HAP-1 (cell line): ENCODE measurements around the gene LIMCH1.

ENCODE experiments used
- DNase-seq, 2 experiments: peaks; one replicate each; pipeline ENCODE4 v3.0.0-alpha.2; 2016 to 2020; ENCODE audit warnings: low spot score in 2 of 2
- H3K27me3 ChIP-seq: fragments of 250-450 bp; sonication (Bioruptor Pico); 2 replicates; pipeline ENCODE4 v1.5.1; 2020; ENCODE audit warnings: low read depth, mild to moderate bottlenecking, moderate library complexity
- H3K36me3 ChIP-seq: fragments of 250-450 bp; sonication (Bioruptor Pico); replicated peaks from 2 replicates; pipeline ENCODE4 v1.5.1; 2020; ENCODE audit warnings: mild to moderate bottlenecking
- H3K4me1 ChIP-seq: fragments of 250-450 bp; sonication (Bioruptor Pico); 2 replicates; pipeline ENCODE4 v1.5.1; 2020; ENCODE audit warnings: mild to moderate bottlenecking
- H3K4me3 ChIP-seq: fragments of 250-450 bp; sonication (Bioruptor Pico); 2 replicates; pipeline ENCODE4 v1.5.1; 2020; ENCODE audit warnings: mild to moderate bottlenecking, moderate library complexity
- H3K9me3 ChIP-seq: fragments of 250-450 bp; sonication (Bioruptor Pico); 2 replicates; pipeline ENCODE4 v1.5.1; 2020; ENCODE audit warnings: mild to moderate bottlenecking, moderate library complexity
- in situ Hi-C: fragments of 300-500 bp; cut with MboI; formaldehyde crosslinking; loops from 3 replicates; pipeline ENCODE4 v1.14.3; 2020; ENCODE audit warnings: low sequenced_read_pairs, inconsistent platforms, mixed read lengths

LIMCH1 gene

GRCh38 chr4:41537292-41537890, 566 bp upstream of the LIMCH1 start:
- no peak overlapping the region for H3K4me3 ChIP-seq

GRCh38 chr4:41538887-41539498, 1.0 kb downstream of the LIMCH1 start:
- in situ Hi-C loops = no loop called here
- no peaks in the 10 kb centered on the region for H3K27me3 ChIP-seq
- no peaks in the 10 kb centered on the region for H3K36me3 ChIP-seq
- no peaks in the 10 kb centered on the region for H3K4me1 ChIP-seq
- peak in 1 of 2 experiments; percentile 15 for DNase-seq
- H3K4me3 ChIP-seq = no peak overlapping the region
- no peaks in the 10 kb centered on the region for H3K9me3 ChIP-seq

More at GRCh38 chr4:41537292-41537890, 566 bp upstream of the LIMCH1 start:
- H3K36me3 ChIP-seq = no peaks in the 10 kb centered on the region
- DNase-seq = no peak
- H3K9me3 ChIP-seq = no peaks in the 10 kb centered on the region
- no peaks in the 10 kb centered on the region for H3K27me3 ChIP-seq
- H3K4me1 ChIP-seq = no peaks in the 10 kb centered on the region
- in situ Hi-C loops = no loop called here

- no peaks in the 10 kb centered on the region for H3K4me1 ChIP-seq
- no peaks in the 10 kb centered on the region for H3K9me3 ChIP-seq
- in situ Hi-C loops = no loop called here
- H3K36me3 ChIP-seq = no peaks in the 10 kb centered on the region
- no peaks in the 10 kb centered on the region for H3K27me3 ChIP-seq
- H3K4me3 ChIP-seq = no peak overlapping the region
- DNase-seq = no peak
Measured at GRCh38 chr4:41539711-41540110, 1.8 kb downstream of the LIMCH1 start.

GRCh38 chr4:41540687-41541086, 2.7 kb downstream of the LIMCH1 start:
- Histone ChIP-seq H3K27me3 (no peaks in the 10 kb centered on the region), H3K4me3 (no peak overlapping the region), H3K9me3 (no peaks in the 10 kb centered on the region), H3K4me1 (no peaks in the 10 kb centered on the region), H3K36me3 (no peaks in the 10 kb centered on the region)
- no peak for DNase-seq
- in situ Hi-C loops = no loop called here

GRCh38 chr4:41541687-41542094, 3.7 kb downstream of the LIMCH1 start:
- no peaks in the 10 kb centered on the region for H3K27me3 ChIP-seq
- no peaks in the 10 kb centered on the region for H3K9me3 ChIP-seq
- in situ Hi-C loops = no loop called here
- no peaks in the 10 kb centered on the region for H3K36me3 ChIP-seq
- no peaks in the 10 kb centered on the region for H3K4me1 ChIP-seq
- no peak for DNase-seq
- H3K4me3 ChIP-seq = no peak overlapping the region

GRCh38 chr4:41542526-41543275, 4.7 kb downstream of the LIMCH1 start:
- H3K4me1 ChIP-seq = no peaks in the 10 kb centered on the region
- H3K4me3 ChIP-seq = no peak overlapping the region
- H3K9me3 ChIP-seq = no peaks in the 10 kb centered on the region
- DNase-seq = no peak
- no peaks in the 10 kb centered on the region for H3K27me3 ChIP-seq
- no peaks in the 10 kb centered on the region for H3K36me3 ChIP-seq
- in situ Hi-C loops = no loop called here

DNA sequence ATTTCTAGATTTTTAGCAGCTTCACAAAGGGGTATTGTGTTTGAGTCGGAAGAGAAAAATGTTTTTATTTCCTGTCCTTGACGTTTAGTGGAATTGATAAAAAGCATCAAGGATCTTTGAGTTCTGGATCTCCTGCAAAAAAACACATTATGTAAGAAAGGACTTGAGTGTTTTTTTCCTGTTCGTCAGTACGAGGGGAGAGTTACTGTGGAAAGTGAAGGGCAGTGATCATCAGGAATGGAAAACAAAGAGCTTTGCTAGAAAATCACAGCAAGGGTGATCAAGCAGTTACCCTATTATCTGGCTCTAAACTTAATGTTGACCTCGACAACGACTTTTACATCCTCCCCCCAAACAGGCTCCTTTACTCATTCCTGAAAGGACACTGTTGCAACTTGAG, 7.3 kb downstream of the LIMCH1 start:
- no peaks in the 10 kb centered on the region for H3K27me3 ChIP-seq
- H3K4me1 ChIP-seq = no peaks in the 10 kb centered on the region
- in situ Hi-C loops = no loop called here
- H3K9me3 ChIP-seq = no peaks in the 10 kb centered on the region
- no peak for DNase-seq
- H3K36me3 ChIP-seq = no peaks in the 10 kb centered on the region
- no peak overlapping the region for H3K4me3 ChIP-seq

GRCh38 chr4:41546638-41547037, 8.7 kb downstream of the LIMCH1 start:
- H3K9me3 ChIP-seq = no peaks in the 10 kb centered on the region
- H3K4me1 ChIP-seq = no peaks in the 10 kb centered on the region
- in situ Hi-C loops = no loop called here
- DNase-seq = no peak
- H3K36me3 ChIP-seq = no peaks in the 10 kb centered on the region
- H3K27me3 ChIP-seq = no peaks in the 10 kb centered on the region
- no peak overlapping the region for H3K4me3 ChIP-seq

GRCh38 chr4:41548305-41548880, 10.4 kb downstream of the LIMCH1 start:
- in situ Hi-C loops = no loop called here
- H3K27me3 ChIP-seq = no peaks in the 10 kb centered on the region
- no peaks in the 10 kb centered on the region for H3K4me1 ChIP-seq
- no peaks in the 10 kb centered on the region for H3K36me3 ChIP-seq
- H3K9me3 ChIP-seq = no peaks in the 10 kb centered on the region
- DNase-seq = no peak
- no peak overlapping the region for H3K4me3 ChIP-seq

GRCh38 chr4:41549478-41549877, 11.5 kb downstream of the LIMCH1 start:
- Histone ChIP-seq H3K27me3 (no peaks in the 10 kb centered on the region), H3K4me1 (no peaks in the 10 kb centered on the region), H3K36me3 (no peaks in the 10 kb centered on the region), H3K9me3 (no peaks in the 10 kb centered on the region), H3K4me3 (no peak overlapping the region)
- no peak for DNase-seq
- in situ Hi-C loops = no loop called here

- Histone ChIP-seq H3K27me3 (no peaks in the 10 kb centered on the region), H3K9me3 (no peaks in the 10 kb centered on the region), H3K4me1 (no peaks in the 10 kb centered on the region), H3K4me3 (no peak overlapping the region), H3K36me3 (no peaks in the 10 kb centered on the region)
- in situ Hi-C loops = no loop called here
- no peak for DNase-seq
Measured at GRCh38 chr4:41550308-41550707, 12.4 kb downstream of the LIMCH1 start.

DNA sequence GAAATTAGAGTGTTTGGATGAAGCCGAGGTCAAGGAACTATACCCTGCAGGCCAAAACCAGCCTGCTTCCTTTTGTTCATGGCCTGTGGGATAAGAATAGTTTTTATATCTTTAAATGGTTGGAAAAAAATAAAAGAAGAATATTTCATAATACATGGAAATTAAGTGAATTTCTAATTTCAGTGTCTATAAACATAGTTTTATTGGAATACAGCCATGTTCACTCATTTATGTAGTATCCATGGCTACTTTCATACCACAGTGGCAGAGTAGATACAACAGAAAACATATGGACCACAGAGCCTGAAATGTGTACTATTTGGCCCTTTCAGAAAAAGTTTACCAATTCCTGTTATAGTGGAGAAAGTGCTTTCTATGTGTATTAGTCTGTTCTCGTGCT, 13.6 kb downstream of the LIMCH1 start:
- no peaks in the 10 kb centered on the region for H3K36me3 ChIP-seq
- DNase-seq = no peak
- no peaks in the 10 kb centered on the region for H3K9me3 ChIP-seq
- no peak overlapping the region for H3K4me3 ChIP-seq
- H3K27me3 ChIP-seq = no peaks in the 10 kb centered on the region
- H3K4me1 ChIP-seq = no peaks in the 10 kb centered on the region
- in situ Hi-C loops = no loop called here

- in situ Hi-C loops = no loop called here
- DNase-seq = no peak
- no peaks in the 10 kb centered on the region for H3K27me3 ChIP-seq
- no peaks in the 10 kb centered on the region for H3K36me3 ChIP-seq
- no peaks in the 10 kb centered on the region for H3K4me1 ChIP-seq
- H3K4me3 ChIP-seq = no peak overlapping the region
- no peaks in the 10 kb centered on the region for H3K9me3 ChIP-seq
Measured at GRCh38 chr4:41554905-41555304, 16.9 kb downstream of the LIMCH1 start.

- Histone ChIP-seq H3K27me3 (no peaks in the 10 kb centered on the region), H3K4me1 (peaks cover 5% of the 10 kb centered on the region; the same call in 1 of the 2 replicates), H3K9me3 (no peaks in the 10 kb centered on the region), H3K36me3 (no peaks in the 10 kb centered on the region), H3K4me3 (no peak overlapping the region)
- in situ Hi-C loops = no loop called here
- DNase-seq = no peak
Measured at GRCh38 chr4:41556526-41556925, 18.6 kb downstream of the LIMCH1 start.
